DOHH2 (cell line): ENCODE results near the gene UBXN4.
"Not testable (repeated sequence)": the region's sequence is repeated elsewhere in the genome, so short reads cannot be mapped to it uniquely, and the experiment has no call there.

Experiments
- H3F3A ChIP-seq: fragments of 200-600 bp; sonication (generic), shearing (Covaris generic); 2 replicates; pipeline ENCODE4 v1.6.0; 2016; ENCODE audit warnings: antibody characterized with exemption, mild to moderate bottlenecking; ENCODE audit not compliant: control insufficient read depth, insufficient read depth
- H3K27ac ChIP-seq: fragments of 200-600 bp; sonication (generic); 2 replicates; pipeline ENCODE4 v1.5.1; 2014; ENCODE audit warnings: low read depth, mild to moderate bottlenecking, low read length, moderate library complexity
- H3K27me3 ChIP-seq: fragments of 200-600 bp; sonication (generic); 2 replicates; pipeline ENCODE4 v1.6.1; 2014; ENCODE audit warnings: mild to moderate bottlenecking, low read length, mixed read lengths; ENCODE audit not compliant: control insufficient read depth
- H3K36me3 ChIP-seq: fragments of 200-600 bp; sonication (generic); 2 replicates; pipeline ENCODE4 v1.6.1; 2014; ENCODE audit warnings: mild to moderate bottlenecking, low read length, moderate library complexity, mixed read lengths; ENCODE audit not compliant: control insufficient read depth
- H3K4me1 ChIP-seq: fragments of 200-600 bp; sonication (generic); 2 replicates; pipeline ENCODE4 v1.6.1; 2014; ENCODE audit warnings: mild to moderate bottlenecking, low read length, mixed read lengths; ENCODE audit not compliant: control insufficient read depth
- H3K4me2 ChIP-seq: fragments of 200-600 bp; sonication (generic); 2 replicates; pipeline ENCODE4 v1.6.0; 2014; ENCODE audit warnings: mild to moderate bottlenecking, low read length, moderate library complexity
- H3K4me3 ChIP-seq: fragments of 200-600 bp; sonication (generic); 2 replicates; pipeline ENCODE4 v1.5.1; 2014; ENCODE audit warnings: mild to moderate bottlenecking, low read length, mixed read lengths
- H3K79me2 ChIP-seq: fragments of 200-600 bp; sonication (generic); 2 replicates; pipeline ENCODE4 v1.6.1; 2014; ENCODE audit warnings: mild to moderate bottlenecking, low read length, mixed read lengths; ENCODE audit not compliant: control insufficient read depth
- H3K9me2 ChIP-seq: fragments of 200-600 bp; sonication (generic); replicated peaks from 2 replicates; pipeline ENCODE4 v1.6.1; 2014; ENCODE audit warnings: mild to moderate bottlenecking, low read length, mixed read lengths; ENCODE audit not compliant: control insufficient read depth
- H3K9me3 ChIP-seq: fragments of 200-600 bp; sonication (generic); 2 replicates; pipeline ENCODE4 v1.6.1; 2014; ENCODE audit warnings: antibody characterized with exemption, low read length, mixed read lengths; ENCODE audit not compliant: control insufficient read depth, insufficient read depth
- H4K20me1 ChIP-seq: fragments of 200-600 bp; sonication (generic); 2 replicates; pipeline ENCODE4 v1.6.0; 2014; ENCODE audit warnings: low read depth, mild to moderate bottlenecking, antibody characterized with exemption, low read length, moderate library complexity; ENCODE audit not compliant: control insufficient read depth, insufficient read depth
- CTCF ChIP-seq: fragments of 200-600 bp; sonication (generic); IDR thresholded peaks from one replicate; pipeline ENCODE4 v1.5.1; 2014; ENCODE audit warnings: antibody characterized with exemption, mild to moderate bottlenecking, low read depth, low read length; ENCODE audit not compliant: poor library complexity, severe bottlenecking
- EZH2phosphoT487 ChIP-seq: fragments of 200-600 bp; sonication (generic); IDR thresholded peaks from 2 replicates; pipeline ENCODE4 v1.6.1; 2017; ENCODE audit warnings: borderline replicate concordance, mild to moderate bottlenecking, antibody characterized with exemption, low read length, moderate library complexity, mixed read lengths

UBXN4 gene

GRCh38 chr2:135701442-135701841, 40.2 kb upstream of the UBXN4 start:
- TF ChIP-seq EZH2phosphoT487 (no peak), CTCF (no peak)
- Histone ChIP-seq H3K4me2 (no peak overlapping the region), H3K4me3 (no peak overlapping the region), H3K36me3 (peaks cover 4% of the 10 kb centered on the region; the same call in 1 of the 2 replicates), H3K27me3 (no peaks in the 10 kb centered on the region), H3K4me1 (no peaks in the 10 kb centered on the region), H4K20me1 (no peaks in the 10 kb centered on the region), H3K27ac (no peak overlapping the region), H3K9me3 (no peaks in the 10 kb centered on the region), H3F3A (0 out of 2 replicates have a peak, but pooled peaks cover 3% of the 10 kb centered on the region), H3K79me2 (no peaks in the 10 kb centered on the region), H3K9me2 (no peaks in the 10 kb centered on the region)

- Histone ChIP-seq H3K9me3 (no peaks in the 10 kb centered on the region), H4K20me1 (no peaks in the 10 kb centered on the region), H3K4me3 (no peak overlapping the region), H3K4me1 (0 out of 2 replicates have a peak, but pooled peaks cover 5% of the 10 kb centered on the region), H3K27ac (no peak overlapping the region), H3K9me2 (no peaks in the 10 kb centered on the region), H3K27me3 (no peaks in the 10 kb centered on the region), H3K4me2 (no peak overlapping the region), H3F3A (peaks cover 5% of the 10 kb centered on the region), H3K36me3 (no peaks in the 10 kb centered on the region), H3K79me2 (no peaks in the 10 kb centered on the region)
- no peak for TF ChIP-seq EZH2phosphoT487
- TF ChIP-seq CTCF: no peak
Observed at GRCh38 chr2:135703300-135703699, 38.4 kb upstream of the UBXN4 start.

GRCh38 chr2:135704075-135704474, 37.6 kb upstream of the UBXN4 start:
- H4K20me1 ChIP-seq, H3K4me3 ChIP-seq, H3K27ac ChIP-seq, H3K9me3 ChIP-seq, H3K27me3 ChIP-seq, H3K36me3 ChIP-seq, H3K4me2 ChIP-seq, H3K79me2 ChIP-seq, H3F3A ChIP-seq, H3K9me2 ChIP-seq, H3K4me1 ChIP-seq: not testable (repeated sequence)

GRCh38 chr2:135708159-135708558, 33.5 kb upstream of the UBXN4 start:
- peaks cover 19% of the 10 kb centered on the region for H3K36me3 ChIP-seq
- H3K27me3 ChIP-seq: no peaks in the 10 kb centered on the region
- TF ChIP-seq CTCF: no peak
- H3K4me2 ChIP-seq: no peak overlapping the region
- no peaks in the 10 kb centered on the region for H4K20me1 ChIP-seq
- H3K4me1 ChIP-seq: peaks cover 9% of the 10 kb centered on the region; the same call in 1 of the 2 replicates
- no peaks in the 10 kb centered on the region for H3K79me2 ChIP-seq
- H3F3A ChIP-seq: peaks cover 11% of the 10 kb centered on the region
- no peak overlapping the region for H3K4me3 ChIP-seq
- no peaks in the 10 kb centered on the region for H3K9me2 ChIP-seq
- no peak overlapping the region for H3K27ac ChIP-seq
- H3K9me3 ChIP-seq: no peaks in the 10 kb centered on the region
